ENCODE measurements around the gene ARHGAP44.

GRCh38 chr17:13008461-13008860 is 219.2 kb downstream of the ARHGAP44 start:
- TF ChIP-seq CTCF (IDR thresholded peaks at IDR 0.05) (no peak), EZH2 (IDR thresholded peaks at IDR 0.05; ENCODE audit: borderline replicate concordance, insufficient read depth, low read depth, low read length, poor library complexity, severe bottlenecking) (no peak)

Measured in B cell (primary cell).